ENCODE measurements around the gene TBC1D19.

The TBC1D19 gene

GRCh38 chr4:26724534-26724933, 140.7 kb downstream of the TBC1D19 start:
- no peak overlapping the region for H3K4me3 ChIP-seq (ENCODE audit: low read depth, low read length)
- DNase-seq (ENCODE audit: low read depth), result no peak
- no peak for TF ChIP-seq CTCF (IDR thresholded peaks at IDR 0.05; ENCODE audit: control insufficient read depth, extremely low read depth, insufficient read depth)

GRCh38 chr4:26726655-26727387, 142.9 kb downstream of the TBC1D19 start:
- DNase-seq (ENCODE audit: low read depth), result no peak
- no peak for TF ChIP-seq CTCF (IDR thresholded peaks at IDR 0.05; ENCODE audit: control insufficient read depth, extremely low read depth, insufficient read depth)
- no peak overlapping the region for H3K4me3 ChIP-seq (ENCODE audit: low read depth, low read length)

- DNase-seq (ENCODE audit: low read depth), result no peak
- H3K4me3 ChIP-seq (ENCODE audit: low read depth, low read length), result no peak overlapping the region
Measured at GRCh38 chr4:26727844-26728243, 144.0 kb downstream of the TBC1D19 start.

GRCh38 chr4:26729027-26729426, 145.1 kb downstream of the TBC1D19 start:
- DNase-seq (ENCODE audit: low read depth), result no peak
- H3K4me3 ChIP-seq (ENCODE audit: low read depth, low read length), result no peak overlapping the region
- no peak for TF ChIP-seq CTCF (IDR thresholded peaks at IDR 0.05; ENCODE audit: control insufficient read depth, extremely low read depth, insufficient read depth)

More at GRCh38 chr4:26727844-26728243, 144.0 kb downstream of the TBC1D19 start:
- no peak for TF ChIP-seq CTCF (IDR thresholded peaks at IDR 0.05; ENCODE audit: control insufficient read depth, extremely low read depth, insufficient read depth)

- TF ChIP-seq CTCF (IDR thresholded peaks at IDR 0.05; ENCODE audit: control insufficient read depth, extremely low read depth, insufficient read depth), result no peak
- DNase-seq (ENCODE audit: low read depth), result peak; percentile 50
- H3K4me3 ChIP-seq (ENCODE audit: low read depth, low read length), result no peak overlapping the region
Measured at GRCh38 chr4:26729547-26729946, 145.7 kb downstream of the TBC1D19 start.

GRCh38 chr4:26731351-26732035, 147.6 kb downstream of the TBC1D19 start:
- no peak overlapping the region for H3K4me3 ChIP-seq (ENCODE audit: low read depth, low read length)
- no peak for DNase-seq (ENCODE audit: low read depth)
- TF ChIP-seq CTCF (IDR thresholded peaks at IDR 0.05; ENCODE audit: control insufficient read depth, extremely low read depth, insufficient read depth), result no peak

All from LNCaP clone FGC (cell line).